Right ventricle myocardium inferior (tissue), 1 donor: Measurements from ENCODE around the gene WTAP. TPM values are rescaled to one million over a fixed set of nuclear protein-coding genes. Genes with fewer than 3 reads are reported as not detected.

Experiments
- ATAC-seq: fragments of 200-7000 bp; cut with Tn5 transposase; one replicate; pipeline ENCODE4 v1.9.1; 2020; ENCODE audit warnings: mild to moderate bottlenecking, moderate library complexity
- DNase-seq: peaks from one replicate; pipeline ENCODE4 v3.0.0; 2021; ENCODE audit errors: missing footprints
- intact Hi-C: fragments of 100-400 bp; cut with DNase I; formaldehyde crosslinking; loops from one replicate; pipeline ENCODE4 v1.11.0; 2022
- total RNA-seq: library from RNA; stranded (reverse); fragmentation: NEBNext Ultra II Directional; extraction: Animal tissue kit (Norgen Biotek cat#: 25700); gene quantifications from one replicate; pipeline ENCODE4 v1.2.1, GENCODE V29; 2021
- donor health status: DM: no; HTN: yes; CAD: no; lungs with severe emphysema.

WTAP gene
- total RNA-seq, 1 donor from 2014 or later: 45.9 TPM

DNA sequence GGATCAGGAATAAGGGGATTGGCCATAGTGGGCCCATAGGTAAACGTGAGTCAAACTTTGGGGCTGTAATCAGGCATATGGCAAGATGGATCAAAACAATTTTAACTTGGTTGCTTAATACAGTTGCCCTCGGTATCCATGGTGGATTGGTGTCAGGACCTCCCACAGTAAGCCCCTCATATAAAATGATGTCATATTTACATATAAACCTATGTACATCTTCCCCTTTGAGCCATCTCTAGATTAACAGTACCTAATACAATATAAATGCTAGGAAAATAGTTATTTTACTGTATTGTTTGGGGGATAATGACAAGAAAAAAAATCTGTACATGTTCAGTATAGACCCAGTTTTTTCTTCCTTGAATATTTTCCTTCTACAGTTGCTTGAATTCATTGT lies 27.1 kb downstream of the WTAP start:
- DNase-seq: no peak
- ATAC-seq: no peak
- intact Hi-C loops: no loop called here

DNA sequence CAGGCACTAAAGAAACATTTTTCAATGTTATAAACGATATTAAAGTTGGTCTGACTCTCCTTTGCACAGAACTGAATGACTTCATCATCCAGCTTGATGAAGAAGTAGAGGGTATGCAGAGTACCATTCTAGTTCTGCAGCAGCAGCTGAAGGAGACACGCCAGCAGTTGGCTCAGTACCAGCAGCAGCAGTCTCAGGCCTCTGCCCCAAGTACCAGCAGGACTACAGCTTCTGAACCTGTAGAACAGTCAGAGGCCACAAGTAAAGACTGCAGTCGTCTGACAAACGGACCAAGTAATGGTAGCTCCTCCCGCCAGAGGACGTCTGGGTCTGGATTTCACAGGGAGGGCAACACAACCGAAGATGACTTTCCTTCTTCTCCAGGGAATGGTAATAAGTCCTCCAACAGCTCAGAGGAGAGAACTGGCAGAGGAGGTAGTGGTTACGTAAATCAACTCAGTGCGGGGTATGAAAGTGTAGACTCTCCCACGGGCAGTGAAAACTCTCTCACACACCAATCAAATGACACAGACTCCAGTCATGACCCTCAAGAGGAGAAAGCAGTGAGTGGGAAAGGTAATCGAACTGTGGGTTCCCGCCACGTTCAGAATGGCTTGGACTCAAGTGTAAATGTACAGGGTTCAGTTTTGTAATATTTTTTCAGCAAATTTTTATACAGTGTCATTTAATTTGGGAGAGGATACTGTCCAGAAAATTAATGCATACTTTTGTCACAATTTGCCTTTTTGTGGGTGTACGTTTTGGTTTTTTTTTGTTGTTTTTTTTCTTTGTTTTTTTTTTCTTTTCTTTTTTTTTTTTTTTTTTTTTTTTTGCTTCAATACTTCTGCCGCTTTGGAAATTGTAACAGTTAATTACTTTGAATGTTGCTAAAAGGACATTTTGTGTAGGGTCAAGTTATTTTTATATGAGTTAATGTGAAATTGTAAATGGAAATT lies 27.9 kb downstream of the WTAP start:
- ATAC-seq (no peak), DNase-seq (no peak)
- intact Hi-C loops: no loop called here

GRCh38 chr6:159756508-159756907 lies 29.2 kb downstream of the WTAP start:
- ATAC-seq (no peak), DNase-seq (no peak)
- intact Hi-C loops: no loop called here

DNA sequence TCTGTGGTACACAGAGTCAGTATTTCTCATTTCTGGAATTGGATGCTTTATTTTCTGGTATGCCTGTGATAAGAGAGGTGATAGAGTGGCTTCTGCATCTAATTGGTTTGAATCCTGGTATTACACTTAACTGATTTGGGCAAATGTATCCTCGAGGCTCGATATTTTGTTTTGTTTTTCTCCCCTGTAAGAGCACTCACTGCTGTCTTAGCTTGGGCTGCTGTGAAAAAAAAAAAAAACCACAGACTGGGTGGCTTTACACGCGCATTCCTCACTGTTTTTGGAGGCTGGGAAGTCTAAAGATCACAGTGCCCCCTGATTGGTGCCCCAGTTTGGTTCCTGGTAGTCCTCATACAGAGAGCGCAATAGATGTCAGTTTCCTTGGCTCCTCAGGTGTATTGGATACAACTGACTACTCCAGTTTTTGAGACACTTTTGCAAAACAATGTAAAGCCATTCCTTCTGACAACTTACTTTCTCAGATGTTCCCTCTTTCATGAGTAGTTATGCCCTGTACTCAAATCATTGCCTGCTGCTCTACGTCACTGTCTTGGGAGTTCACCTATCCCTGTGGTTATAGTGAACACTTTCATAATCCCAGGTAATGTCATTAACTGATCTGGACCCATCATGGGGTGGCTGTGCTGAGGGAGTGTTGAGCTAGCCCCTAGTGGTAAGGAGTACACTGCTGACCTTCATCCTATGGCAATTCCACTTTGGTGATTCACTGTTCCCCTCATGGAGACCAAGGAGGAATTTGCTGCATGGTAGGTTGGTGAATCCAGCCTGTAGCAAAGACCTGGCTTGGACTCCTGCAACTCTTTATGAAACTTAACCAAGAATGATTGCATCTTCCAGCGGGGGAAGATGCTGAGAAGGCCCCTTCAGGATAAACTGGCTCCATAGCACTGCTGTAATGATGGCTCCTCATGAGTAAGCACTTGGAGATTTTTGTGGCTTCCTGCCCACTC lies 31.0 kb downstream of the WTAP start:
- intact Hi-C loops: no loop called here
- DNase-seq (no peak), ATAC-seq (no peak)

DNA sequence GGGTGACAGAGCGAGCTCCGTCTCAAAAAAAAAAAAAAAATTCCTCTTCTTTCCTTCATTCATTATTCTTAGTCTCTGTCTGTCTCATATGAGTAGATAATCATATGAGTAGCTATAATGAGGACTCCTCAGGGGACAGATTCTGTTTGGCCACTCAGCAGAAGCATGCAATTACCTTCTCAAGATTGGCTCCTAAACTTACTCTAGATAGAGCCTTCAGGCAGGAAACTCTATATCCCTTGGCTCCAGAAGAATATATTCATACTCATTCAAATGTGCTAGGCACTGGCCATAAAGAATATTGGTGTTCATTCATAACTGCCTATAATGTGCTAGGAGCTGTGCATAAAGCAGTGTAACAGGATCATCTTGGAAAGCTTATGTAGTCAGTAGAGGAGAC lies 32.3 kb downstream of the WTAP start:
- ATAC-seq (no peak), DNase-seq (no peak)
- intact Hi-C loops: loop anchor here (2.0 to 5.0 kb wide), 2 partner anchors 33 to 67 kb away; partner anchors contain the start of genes SOD2 and WTAP

DNA sequence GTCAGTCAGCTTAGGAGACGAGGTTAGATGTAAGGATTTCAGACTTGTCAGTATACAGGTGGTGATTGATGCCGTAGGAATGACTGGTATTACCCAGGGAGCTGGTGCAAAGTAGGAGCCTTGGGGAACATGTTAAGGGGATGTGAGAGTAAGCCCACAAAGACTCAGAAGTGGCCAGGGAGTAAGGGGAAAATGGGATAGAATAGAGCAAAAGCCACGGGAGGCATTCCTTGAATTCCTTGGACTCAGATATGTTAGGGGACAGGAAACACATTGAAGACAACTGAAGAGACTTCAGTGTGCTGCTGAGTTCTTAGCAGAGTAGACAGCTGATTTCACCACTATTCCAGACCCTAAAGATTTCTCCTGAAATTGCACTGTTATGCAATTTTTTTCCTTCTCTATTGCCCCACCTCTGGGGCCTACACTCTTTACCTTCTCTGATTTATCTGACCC lies 33.3 kb downstream of the WTAP start:
- intact Hi-C loops: loop anchor here (1.0 to 5.0 kb wide), 3 partner anchors 29 to 68 kb away; partner anchors contain the start of genes SOD2, TCP1 and WTAP
- no peak for ATAC-seq
- DNase-seq: no peak

DNA sequence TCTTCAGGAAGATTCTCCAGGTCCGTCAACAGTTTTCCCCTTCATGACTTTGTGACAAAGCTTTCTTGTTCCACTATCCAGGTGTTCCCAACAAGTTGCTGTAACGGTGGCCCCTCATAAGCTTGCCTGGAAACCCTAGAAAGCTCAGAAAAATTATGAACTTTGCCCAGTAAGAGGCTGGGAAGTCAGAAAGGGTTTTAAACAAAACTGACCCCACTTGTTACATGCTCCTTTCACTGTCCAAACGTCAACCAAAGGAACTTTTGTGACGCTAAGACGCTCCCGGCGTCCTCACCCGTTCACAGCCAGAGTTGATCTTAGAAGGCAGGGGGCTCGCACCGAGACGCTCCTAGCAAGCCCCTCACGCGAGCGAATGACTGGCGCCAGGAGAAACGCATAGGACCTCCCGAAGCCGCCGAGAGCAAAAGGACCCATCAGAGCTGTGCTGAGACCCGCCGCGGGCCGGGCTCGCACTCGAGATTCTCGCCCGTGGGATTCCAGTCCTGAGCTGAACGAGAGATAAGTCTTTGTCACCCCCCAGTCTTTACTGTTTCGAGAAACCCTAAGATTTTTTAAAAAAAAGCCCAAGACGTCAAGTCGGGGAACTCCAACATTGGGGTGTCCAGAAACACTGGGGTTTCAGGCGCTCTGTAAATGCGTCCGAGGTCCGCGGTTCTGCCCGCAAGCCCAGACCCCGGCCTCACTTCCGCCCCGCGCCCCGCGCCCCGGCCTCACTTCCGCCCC lies 34.0 kb downstream of the WTAP start:
- intact Hi-C loops: loop anchor here (1.0 to 5.0 kb wide), 3 partner anchors 28 to 69 kb away; partner anchors contain the start of genes SOD2, TCP1 and WTAP
- no peak for ATAC-seq
- peak; percentile 71 for DNase-seq

DNA sequence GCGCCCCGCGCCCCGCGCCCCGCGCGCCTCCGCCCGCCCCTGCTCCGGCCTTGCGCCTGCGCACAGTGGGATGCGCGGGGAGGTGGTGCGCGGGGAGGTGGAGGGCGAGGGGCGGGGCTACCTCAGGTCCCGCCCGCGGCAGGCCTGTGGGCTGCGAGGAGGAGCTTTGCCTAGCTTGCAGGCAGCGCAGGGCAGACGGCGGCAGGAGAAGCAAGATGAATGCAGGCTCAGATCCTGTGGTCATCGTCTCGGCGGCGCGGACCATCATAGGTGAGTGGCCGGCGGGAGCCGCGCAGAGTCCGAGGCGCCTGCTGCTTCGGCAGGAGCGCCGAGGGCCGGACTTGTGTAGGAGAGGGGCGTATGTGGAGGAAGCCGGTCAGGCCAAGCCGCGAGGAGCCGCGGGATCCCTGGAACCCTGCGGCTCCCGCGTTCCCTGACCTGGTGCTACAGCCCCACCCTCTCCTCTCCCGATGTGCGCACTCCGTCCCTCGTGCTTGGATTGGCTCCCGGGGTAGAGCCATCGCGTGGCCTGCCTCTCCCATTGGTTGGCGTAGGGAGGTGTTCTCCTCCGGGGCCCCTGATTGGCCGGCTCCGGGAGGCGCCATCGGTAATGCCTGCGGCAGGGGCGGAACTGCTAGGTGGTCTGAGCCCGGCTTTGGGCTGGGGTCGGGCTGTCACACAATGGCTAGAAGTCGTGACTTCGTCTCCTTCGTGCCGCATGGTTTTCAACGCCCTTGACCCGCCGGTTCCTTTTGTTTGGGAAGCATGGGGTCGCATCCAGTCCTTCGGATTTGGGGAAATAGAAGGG lies 34.8 kb downstream of the WTAP start, which contains the start of gene ACAT2:
ACAT2 (plus strand) TSS at position 173 of the 808 bp plus-strand sequence; CDS start at position 216, 43 bp downstream.
- DNase-seq: peak; percentile 97
- intact Hi-C loops: loop anchor here (1.0 to 5.0 kb wide), 3 partner anchors 27 to 70 kb away; partner anchors contain the start of genes SOD2, TCP1 and WTAP
- ATAC-seq: peak; percentile 99

DNA sequence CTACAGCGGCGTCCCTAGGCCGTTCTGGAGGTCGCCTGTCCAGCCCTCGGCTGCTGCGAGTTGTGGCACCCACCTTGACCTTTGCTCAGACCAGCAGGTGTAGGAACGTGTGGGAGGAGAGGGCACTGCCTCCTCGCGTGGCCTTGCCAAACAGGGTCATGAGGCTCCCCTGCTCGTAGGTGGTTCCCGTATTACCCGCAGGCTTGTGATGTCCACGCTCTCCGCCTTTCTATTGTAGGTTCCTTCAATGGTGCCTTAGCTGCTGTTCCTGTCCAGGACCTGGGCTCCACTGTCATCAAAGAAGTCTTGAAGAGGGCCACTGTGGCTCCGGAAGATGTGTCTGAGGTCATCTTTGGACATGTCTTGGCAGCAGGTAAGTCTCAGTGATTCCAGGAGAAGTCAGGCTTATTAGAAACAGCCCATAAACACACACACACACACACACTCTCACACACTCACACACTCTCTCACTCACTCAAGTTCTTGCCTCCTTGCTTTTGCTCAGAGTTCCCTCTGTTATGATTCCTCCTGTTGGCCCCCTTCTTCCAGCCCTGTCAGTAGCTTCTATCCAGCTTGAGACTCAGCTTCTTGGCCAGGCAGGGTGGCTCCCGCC lies 35.5 kb downstream of the WTAP start:
- ATAC-seq (no peak), DNase-seq (no peak)
- intact Hi-C loops: loop anchor here (5.0 kb wide), 1 partner anchor 70 kb away; the partner anchor contains the start of gene SOD2

DNA sequence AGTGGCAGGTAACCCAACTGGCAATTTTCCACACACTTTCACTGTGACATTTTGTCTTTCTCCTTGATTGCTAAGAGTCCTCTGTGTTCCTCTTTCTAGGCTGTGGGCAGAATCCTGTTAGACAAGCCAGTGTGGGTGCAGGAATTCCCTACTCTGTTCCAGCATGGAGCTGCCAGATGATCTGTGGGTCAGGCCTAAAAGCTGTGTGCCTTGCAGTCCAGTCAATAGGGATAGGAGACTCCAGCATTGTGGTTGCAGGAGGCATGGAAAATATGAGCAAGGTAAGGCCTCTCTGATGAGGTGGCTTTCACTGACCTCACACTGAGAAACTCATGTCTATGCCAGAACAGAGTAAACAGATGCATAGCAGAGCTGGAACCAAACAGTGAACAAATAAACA lies 39.6 kb downstream of the WTAP start:
- intact Hi-C loops: no loop called here
- DNase-seq (no peak), ATAC-seq (no peak)

GRCh38 chr6:159769470-159769869 lies 42.2 kb downstream of the WTAP start:
- no peak for DNase-seq
- intact Hi-C loops: no loop called here
- no peak for ATAC-seq

GRCh38 chr6:159772196-159772595 lies 44.9 kb downstream of the WTAP start:
- intact Hi-C loops: no loop called here
- ATAC-seq: no peak

DNA sequence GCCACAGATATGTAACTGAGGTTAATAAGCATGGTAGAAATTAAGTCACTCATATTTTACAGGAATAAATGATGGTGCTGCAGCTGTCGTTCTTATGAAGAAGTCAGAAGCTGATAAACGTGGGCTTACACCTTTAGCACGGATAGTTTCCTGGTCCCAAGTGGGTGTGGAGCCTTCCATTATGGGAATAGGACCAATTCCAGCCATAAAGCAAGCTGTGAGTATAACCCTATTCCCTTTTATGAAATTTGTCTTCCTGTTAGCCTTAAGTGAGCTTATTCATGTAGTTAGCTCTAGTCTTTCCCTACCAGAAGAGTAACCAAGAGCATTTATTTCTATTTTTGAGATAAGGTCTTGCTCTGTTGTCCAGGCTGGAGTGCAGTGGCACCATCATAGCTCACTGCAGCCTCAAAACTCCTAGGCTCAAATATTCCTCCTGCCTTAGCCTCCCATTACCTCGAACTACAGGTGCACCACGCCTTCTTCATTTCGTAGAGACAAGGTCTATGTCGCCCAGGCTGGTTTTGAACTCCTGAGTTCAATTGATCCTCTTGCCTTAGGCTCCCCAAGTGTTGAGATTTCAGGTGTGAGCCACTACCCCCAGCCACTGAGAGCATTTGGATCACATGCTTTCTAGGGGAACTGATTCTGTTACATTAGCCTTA lies 50.1 kb downstream of the WTAP start:
- intact Hi-C loops: no loop called here
- DNase-seq (no peak), ATAC-seq (no peak)

More at GRCh38 chr6:159772196-159772595, 44.9 kb downstream of the WTAP start:
- DNase-seq: no peak

DNA sequence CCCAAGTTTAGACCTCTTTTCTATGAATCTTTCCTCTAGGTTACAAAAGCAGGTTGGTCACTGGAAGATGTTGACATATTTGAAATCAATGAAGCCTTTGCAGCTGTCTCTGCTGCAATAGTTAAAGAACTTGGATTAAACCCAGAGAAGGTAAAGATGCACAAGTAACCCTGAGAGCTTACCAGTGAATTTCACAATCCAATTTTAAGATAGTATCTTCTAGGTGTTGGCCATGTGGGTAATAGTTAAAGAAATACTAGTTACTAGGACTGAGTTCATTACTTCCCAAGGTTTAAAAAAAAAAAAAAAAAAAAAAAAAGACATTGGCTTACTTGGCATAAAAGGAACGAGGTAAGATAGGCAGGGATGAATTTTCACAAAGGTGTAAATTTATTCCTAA lies 50.8 kb downstream of the WTAP start:
- DNase-seq (no peak), ATAC-seq (no peak)
- intact Hi-C loops: no loop called here

DNA sequence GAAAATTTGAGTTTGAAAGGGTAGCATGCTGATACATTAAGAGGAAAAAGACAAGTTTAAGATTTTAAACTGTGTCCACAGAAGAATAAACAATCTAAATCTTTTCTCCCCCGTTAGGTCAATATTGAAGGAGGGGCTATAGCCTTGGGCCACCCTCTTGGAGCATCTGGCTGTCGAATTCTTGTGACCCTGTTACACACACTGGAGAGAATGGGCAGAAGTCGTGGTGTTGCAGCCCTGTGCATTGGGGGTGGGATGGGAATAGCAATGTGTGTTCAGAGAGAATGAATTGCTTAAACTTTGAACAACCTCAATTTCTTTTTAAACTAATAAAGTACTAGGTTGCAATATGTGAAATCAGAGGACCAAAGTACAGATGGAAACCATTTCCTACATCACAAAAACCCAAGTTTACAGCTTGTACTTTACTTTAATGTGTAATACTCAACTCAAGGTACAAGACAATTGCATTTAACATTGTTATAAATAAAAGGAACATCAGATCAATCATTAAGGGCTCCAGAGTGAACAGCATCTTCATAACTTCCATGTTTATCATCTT lies 51.3 kb downstream of the WTAP start:
- no peak for ATAC-seq
- no peak for DNase-seq
- intact Hi-C loops: no loop called here

DNA sequence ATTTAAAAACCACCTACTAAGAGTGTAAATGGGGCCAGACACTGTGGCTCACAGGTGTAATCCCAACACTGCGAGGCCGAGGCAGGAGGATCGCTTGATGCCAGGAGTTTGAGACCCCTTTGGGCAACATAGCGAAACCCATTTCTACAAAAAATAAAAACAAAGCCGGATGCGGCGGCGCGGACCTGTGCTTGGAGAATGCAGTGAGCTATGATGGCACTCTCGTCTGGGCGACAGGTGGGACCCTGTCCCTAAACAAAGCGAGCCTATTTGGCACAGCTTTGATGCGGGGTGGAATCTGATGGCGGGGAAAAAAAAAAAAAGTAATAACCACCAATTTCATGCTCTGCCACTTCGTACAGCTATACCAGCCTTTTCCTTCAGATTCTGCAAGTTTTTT lies 61.0 kb downstream of the WTAP start:
- intact Hi-C loops: loop anchor here (2.0 kb wide), 1 partner anchor 59 kb away; no protein-coding TSS in a partner anchor
- DNase-seq (peak; percentile 57), ATAC-seq (no peak)
